Activated naive CD4-positive, alpha-beta T cell treated with anti-CD3 and anti-CD28 coated beads, Interleukin-2, amount 50 U/mL, for 24 hours (primary cell): ENCODE data around the gene MTA3.

Source experiments
- H3K27ac Mint-ChIP-seq: one replicate; pipeline ENCODE4 v1.8.0; 2021; ENCODE audit warnings: mild to moderate bottlenecking, mixed read lengths
- H3K27me3 Mint-ChIP-seq: one replicate; pipeline ENCODE4 v1.8.0; 2021; ENCODE audit warnings: mixed read lengths
- H3K36me3 Mint-ChIP-seq: one replicate; pipeline ENCODE4 v1.8.0; 2021; ENCODE audit warnings: mixed read lengths
- H3K4me1 Mint-ChIP-seq: one replicate; pipeline ENCODE4 v1.8.0; 2021; ENCODE audit warnings: mixed read lengths
- H3K4me3 Mint-ChIP-seq: one replicate; pipeline ENCODE4 v1.8.0; 2021; ENCODE audit warnings: mild to moderate bottlenecking, mixed read lengths
- H3K9me3 Mint-ChIP-seq: one replicate; pipeline ENCODE4 v1.8.0; 2021; ENCODE audit warnings: mixed read lengths

MTA3 gene

DNA sequence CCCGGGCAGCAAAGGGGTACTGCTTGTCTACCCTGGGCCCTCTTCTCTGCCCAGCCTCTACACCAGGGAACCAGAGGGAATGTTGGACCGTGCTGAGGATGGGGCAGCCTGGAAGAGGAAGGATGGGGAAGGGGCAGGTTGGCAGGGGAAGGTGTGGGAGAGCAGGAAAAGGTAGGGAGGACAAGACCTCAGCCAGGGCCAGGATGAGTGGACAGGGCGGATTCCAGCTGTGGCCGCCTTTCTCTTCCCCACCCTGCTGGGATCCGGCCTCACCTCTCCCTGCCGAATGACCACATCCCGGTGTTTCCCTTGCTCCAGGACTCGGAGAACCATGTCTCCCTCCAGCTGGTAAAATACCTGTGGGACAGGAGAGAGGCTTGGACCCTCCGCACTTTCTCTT lies 215.1 kb downstream of the MTA3 start:
- H3K27me3 Mint-ChIP-seq: no peaks in the 10 kb centered on the region
- H3K27ac Mint-ChIP-seq: no peak overlapping the region
- H3K4me3 Mint-ChIP-seq: no peak overlapping the region
- H3K36me3 Mint-ChIP-seq: peaks cover 2% of the 10 kb centered on the region
- H3K4me1 Mint-ChIP-seq: no peaks in the 10 kb centered on the region
- H3K9me3 Mint-ChIP-seq: no peaks in the 10 kb centered on the region

GRCh38 chr2:42784204-42784880 lies 215.9 kb downstream of the MTA3 start:
- Mint-ChIP-seq H3K9me3 (no peaks in the 10 kb centered on the region), H3K4me1 (no peaks in the 10 kb centered on the region), H3K27me3 (peaks cover 2% of the 10 kb centered on the region), H3K36me3 (peaks cover 2% of the 10 kb centered on the region), H3K27ac (no peak overlapping the region), H3K4me3 (no peak overlapping the region)

DNA sequence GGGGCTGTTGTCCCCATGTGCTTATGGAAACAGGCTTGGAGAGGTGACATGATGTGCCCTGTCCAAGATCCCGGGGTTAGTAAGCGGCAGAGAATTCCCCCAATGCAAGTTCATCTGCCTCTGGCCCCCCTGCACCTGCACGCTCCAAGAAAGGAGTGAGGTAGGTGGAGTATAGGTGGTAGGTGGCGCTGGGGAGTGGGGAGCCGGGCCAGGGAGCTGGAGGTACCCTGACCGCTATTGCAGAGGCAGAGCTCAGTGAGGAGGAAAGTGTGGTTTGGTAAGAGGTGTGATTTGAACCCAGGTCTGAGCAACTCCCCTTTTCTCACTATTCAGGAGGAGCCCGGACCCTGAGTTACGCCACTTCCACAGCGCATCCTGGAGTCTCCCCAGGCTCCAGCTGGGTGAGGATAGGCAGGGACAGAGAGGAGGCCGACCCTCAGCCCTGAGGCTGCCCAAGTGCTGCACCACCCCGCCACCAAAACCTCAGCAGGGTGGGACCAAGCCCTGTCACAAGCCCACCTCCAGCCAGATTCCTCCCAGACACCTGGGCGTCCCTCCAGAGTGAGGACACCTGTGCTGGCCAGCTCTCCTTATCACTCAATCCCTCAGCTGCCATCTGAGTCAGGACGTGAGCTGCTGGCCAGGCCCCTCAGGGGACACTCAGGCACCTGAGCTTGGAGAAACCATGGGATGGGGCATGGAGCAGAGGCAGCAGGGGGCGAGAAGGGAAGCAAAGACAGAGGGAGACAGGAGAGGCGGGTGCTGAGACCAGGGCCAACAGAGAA lies 218.3 kb downstream of the MTA3 start:
- Mint-ChIP-seq H3K4me1 (peaks cover 7% of the 10 kb centered on the region), H3K9me3 (no peaks in the 10 kb centered on the region), H3K36me3 (peaks cover 4% of the 10 kb centered on the region), H3K27ac (no peak overlapping the region), H3K4me3 (no peak overlapping the region), H3K27me3 (peaks cover 18% of the 10 kb centered on the region)

GRCh38 chr2:42787424-42787787 lies 219.0 kb downstream of the MTA3 start:
- H3K27ac Mint-ChIP-seq: no peak overlapping the region
- peaks cover 22% of the 10 kb centered on the region for H3K27me3 Mint-ChIP-seq
- H3K4me1 Mint-ChIP-seq: peaks cover 12% of the 10 kb centered on the region
- H3K9me3 Mint-ChIP-seq: no peaks in the 10 kb centered on the region
- H3K4me3 Mint-ChIP-seq: no peak overlapping the region
- H3K36me3 Mint-ChIP-seq: peaks cover 2% of the 10 kb centered on the region

DNA sequence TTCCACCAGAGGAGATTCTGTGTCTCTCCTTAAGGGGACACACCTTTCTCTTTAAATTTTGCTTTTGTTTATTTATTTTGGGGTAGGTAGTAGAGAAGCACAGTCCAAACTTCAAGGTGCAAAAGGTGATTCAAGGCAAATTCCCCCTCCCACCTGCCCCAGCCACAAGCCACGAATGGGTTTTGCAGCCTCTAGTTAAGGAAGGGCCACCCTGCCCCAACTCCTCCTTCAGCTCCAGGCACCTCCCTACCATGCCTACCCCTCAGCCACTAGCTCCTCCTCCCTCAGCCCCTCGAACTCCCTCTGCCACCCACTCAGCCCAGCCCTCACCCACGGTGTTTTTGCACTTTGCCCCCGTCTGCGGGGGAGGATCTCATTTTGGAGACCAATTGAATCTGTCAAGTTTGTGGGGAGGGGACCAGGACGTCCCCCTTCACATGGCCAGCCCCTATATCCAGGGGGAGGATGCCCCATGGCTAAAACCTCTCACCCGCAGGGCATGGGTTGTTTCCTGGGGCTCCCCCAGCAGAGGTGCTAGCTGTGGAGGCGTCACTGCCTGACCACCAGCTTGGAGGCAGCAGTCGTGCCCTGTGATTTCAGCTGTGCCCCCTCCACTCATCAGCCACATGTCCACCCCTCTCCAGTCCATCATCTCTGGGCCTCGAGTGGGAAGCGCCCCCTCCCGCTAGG lies 219.5 kb downstream of the MTA3 start:
- peaks cover 12% of the 10 kb centered on the region for H3K4me1 Mint-ChIP-seq
- peaks cover 22% of the 10 kb centered on the region for H3K27me3 Mint-ChIP-seq
- H3K36me3 Mint-ChIP-seq: peaks cover 2% of the 10 kb centered on the region
- no peaks in the 10 kb centered on the region for H3K9me3 Mint-ChIP-seq
- H3K27ac Mint-ChIP-seq: no peak overlapping the region
- H3K4me3 Mint-ChIP-seq: no peak overlapping the region

DNA sequence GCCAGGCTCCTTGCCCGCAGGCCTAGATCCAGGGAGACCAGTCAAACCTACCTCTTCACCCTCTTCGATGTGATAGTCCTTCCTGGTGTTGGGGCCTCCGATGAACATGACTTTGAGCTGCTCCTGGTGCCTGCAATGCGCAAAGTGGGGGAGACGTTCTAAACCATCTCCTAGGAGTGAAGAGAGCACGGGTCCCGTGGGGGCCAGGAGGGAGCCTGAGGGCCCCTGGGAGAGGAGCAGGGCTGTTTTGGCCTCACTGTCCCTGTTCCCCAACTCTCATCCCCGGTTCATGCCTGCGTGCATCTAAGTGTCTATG lies 220.0 kb downstream of the MTA3 start:
- Mint-ChIP-seq H3K4me3 (no peak overlapping the region), H3K27me3 (peaks cover 22% of the 10 kb centered on the region), H3K4me1 (peaks cover 15% of the 10 kb centered on the region), H3K27ac (no peak overlapping the region), H3K9me3 (no peaks in the 10 kb centered on the region), H3K36me3 (peaks cover 2% of the 10 kb centered on the region)

DNA sequence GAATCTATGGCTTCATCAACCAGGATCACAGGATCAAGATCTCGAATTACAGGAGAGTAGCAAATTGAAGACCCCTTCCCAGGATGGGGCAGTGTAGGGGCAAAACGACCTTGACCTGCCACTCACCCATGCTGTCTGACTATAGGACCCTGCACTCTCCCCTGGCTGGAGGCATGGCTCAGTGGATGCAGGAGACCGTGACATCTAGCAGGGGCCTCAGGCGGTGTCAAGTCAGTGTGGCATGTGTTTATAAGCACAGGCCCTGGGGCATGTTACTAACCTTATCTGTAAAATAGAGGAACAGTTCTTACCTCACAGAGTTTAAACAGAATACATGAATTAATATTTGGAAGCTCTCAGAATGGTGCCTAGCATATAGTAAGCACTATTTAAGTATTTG lies 220.4 kb downstream of the MTA3 start:
- no peak overlapping the region for H3K4me3 Mint-ChIP-seq
- peaks cover 20% of the 10 kb centered on the region for H3K4me1 Mint-ChIP-seq
- peaks cover 2% of the 10 kb centered on the region for H3K36me3 Mint-ChIP-seq
- no peaks in the 10 kb centered on the region for H3K9me3 Mint-ChIP-seq
- H3K27ac Mint-ChIP-seq: no peak overlapping the region
- H3K27me3 Mint-ChIP-seq: peaks cover 24% of the 10 kb centered on the region

GRCh38 chr2:42789751-42790150 lies 221.3 kb downstream of the MTA3 start:
- Mint-ChIP-seq H3K4me3 (no peak overlapping the region), H3K4me1 (peaks cover 28% of the 10 kb centered on the region), H3K27ac (no peak overlapping the region), H3K9me3 (no peaks in the 10 kb centered on the region), H3K36me3 (peaks cover 2% of the 10 kb centered on the region), H3K27me3 (peaks cover 24% of the 10 kb centered on the region)

DNA sequence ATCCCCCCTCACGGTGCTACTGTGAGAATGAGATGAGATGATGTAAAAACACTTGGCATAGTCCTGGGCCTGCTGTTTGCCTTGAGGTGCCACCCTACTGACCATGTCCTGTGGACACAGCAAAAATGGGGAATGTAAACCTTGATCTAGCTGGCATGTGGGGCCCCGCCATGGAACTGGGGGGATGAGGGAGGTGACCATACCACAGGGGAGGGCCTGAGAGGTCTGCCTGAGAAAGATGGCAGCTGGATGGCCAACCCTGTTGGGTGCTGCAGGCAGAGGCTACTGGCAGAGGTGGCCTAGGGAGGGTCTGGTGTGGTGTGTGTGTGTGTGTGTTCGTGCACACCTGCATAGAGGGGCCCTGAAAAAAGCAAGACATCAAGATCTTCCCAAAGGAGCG lies 223.2 kb downstream of the MTA3 start:
- Mint-ChIP-seq H3K36me3 (peaks cover 2% of the 10 kb centered on the region), H3K4me3 (peak overlapping the region; percentile 86), H3K4me1 (peaks cover 31% of the 10 kb centered on the region), H3K9me3 (no peaks in the 10 kb centered on the region), H3K27me3 (peaks cover 24% of the 10 kb centered on the region), H3K27ac (no peak overlapping the region)

GRCh38 chr2:42792087-42792582 lies 223.7 kb downstream of the MTA3 start:
- Mint-ChIP-seq H3K27ac (peak overlapping the region; percentile 84), H3K9me3 (no peaks in the 10 kb centered on the region), H3K4me1 (peaks cover 31% of the 10 kb centered on the region), H3K27me3 (peaks cover 24% of the 10 kb centered on the region), H3K4me3 (peak overlapping the region; percentile 86), H3K36me3 (peaks cover 2% of the 10 kb centered on the region)

GRCh38 chr2:42792583-42793333 lies 224.3 kb downstream of the MTA3 start, which contains the start of gene HAAO:
TSS of gene HAAO (minus strand) at chr2:42792583. CDS start at chr2:42792536, 47 bp downstream.
- peak within 1 kb of the TSS; percentile 84 for H3K27ac Mint-ChIP-seq
- H3K36me3 Mint-ChIP-seq: peaks cover 2% of the 10 kb centered on the region
- no peaks in the 10 kb centered on the region for H3K9me3 Mint-ChIP-seq
- peaks cover 31% of the 10 kb centered on the region for H3K4me1 Mint-ChIP-seq
- H3K27me3 Mint-ChIP-seq: peaks cover 24% of the 10 kb centered on the region
- H3K4me3 Mint-ChIP-seq: peak within 1 kb of the TSS; percentile 86

DNA sequence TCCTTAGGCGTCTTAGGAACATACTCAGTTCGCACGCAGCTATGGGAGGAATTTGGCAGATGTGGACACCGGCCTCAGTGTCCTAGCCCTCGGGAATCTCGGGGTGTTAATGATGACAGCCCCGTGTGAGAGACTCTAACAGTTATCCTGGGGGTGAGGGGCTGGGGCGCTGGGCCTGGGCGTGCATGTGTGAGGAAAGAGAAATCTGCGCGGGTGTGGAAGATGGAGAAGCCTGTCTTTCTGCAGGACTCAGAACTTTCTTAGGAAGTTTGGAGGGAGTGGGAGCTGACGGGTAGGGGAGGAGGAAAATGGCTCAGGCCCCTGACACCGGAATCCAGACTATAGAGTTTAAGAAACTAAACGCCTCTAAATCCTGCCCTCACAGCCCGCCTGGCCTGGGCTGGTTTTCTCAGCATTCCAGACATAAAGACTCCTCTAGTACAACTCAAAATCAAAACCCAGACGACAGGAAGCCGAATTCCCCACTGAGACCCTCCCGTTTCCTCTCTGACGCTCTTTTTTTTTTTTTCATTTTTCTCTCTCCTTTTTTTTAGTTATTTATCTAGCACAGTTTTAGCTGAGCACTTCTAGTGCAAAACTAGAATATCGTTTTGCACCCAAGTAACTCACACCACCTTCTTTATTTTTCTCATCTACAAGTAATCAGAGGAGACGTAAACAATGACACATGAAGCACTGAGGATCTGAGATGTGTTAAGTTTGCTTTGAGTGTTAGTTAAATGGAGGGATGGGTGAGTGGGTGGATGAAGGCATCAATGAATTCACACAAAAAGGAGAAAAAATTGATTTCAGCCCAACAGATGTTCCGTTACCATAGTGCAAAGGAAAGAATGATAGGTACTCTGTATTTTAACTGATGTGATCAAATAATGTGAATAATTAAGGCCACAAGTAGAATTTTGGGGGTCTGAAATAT lies 225.2 kb downstream of the MTA3 start:
- H3K27ac Mint-ChIP-seq: peak overlapping the region; percentile 52
- peaks cover 31% of the 10 kb centered on the region for H3K4me1 Mint-ChIP-seq
- peaks cover 24% of the 10 kb centered on the region for H3K27me3 Mint-ChIP-seq

GRCh38 chr2:42794271-42795046 lies 226.0 kb downstream of the MTA3 start:
- Mint-ChIP-seq H3K4me3 (no peak overlapping the region), H3K9me3 (no peaks in the 10 kb centered on the region), H3K36me3 (peaks cover 2% of the 10 kb centered on the region), H3K27ac (no peak overlapping the region), H3K27me3 (peaks cover 22% of the 10 kb centered on the region), H3K4me1 (peaks cover 31% of the 10 kb centered on the region)

More for the DNA sequence above, 225.2 kb downstream of the MTA3 start:
- Mint-ChIP-seq H3K4me3 (peak overlapping the region; percentile 84), H3K36me3 (peaks cover 2% of the 10 kb centered on the region), H3K9me3 (no peaks in the 10 kb centered on the region)

DNA sequence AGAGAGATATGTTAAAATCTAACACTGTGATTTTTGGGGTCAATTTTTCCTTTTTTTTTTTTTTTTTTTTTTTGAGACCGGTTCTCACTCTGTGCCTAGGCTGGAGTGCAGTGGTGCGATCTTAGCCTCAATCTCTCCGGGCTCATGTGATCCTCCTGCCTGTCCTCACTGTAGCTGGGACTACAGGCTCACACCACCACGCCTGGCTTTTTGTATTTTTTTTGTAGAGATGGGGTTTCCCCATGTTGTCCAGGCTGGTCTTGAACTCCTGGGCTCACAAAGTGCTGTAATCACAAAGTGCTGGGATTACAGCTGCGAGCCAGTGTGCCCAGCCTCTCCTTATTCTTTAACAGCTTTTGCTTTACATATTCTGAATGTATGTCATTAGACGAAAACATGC lies 226.8 kb downstream of the MTA3 start:
- Mint-ChIP-seq H3K27ac (no peak overlapping the region), H3K27me3 (peaks cover 15% of the 10 kb centered on the region), H3K4me3 (no peak overlapping the region), H3K4me1 (peaks cover 32% of the 10 kb centered on the region), H3K36me3 (peaks cover 2% of the 10 kb centered on the region), H3K9me3 (no peaks in the 10 kb centered on the region)
